SHP77 (cell line): ENCODE data around the gene AUTS2.

Source experiments
- DNase-seq, 2 experiments: peaks; one replicate each; lab custom pipeline; 2025; lab: John Stamatoyannopoulos, UW

The AUTS2 gene

GRCh38 chr7:69656890-69657289 is 58.6 kb downstream of the AUTS2 start:
- DNase-seq, result peak; percentile 11 to 35

- DNase-seq, result peak in 1 of 2 experiments; percentile 32
Observed at GRCh38 chr7:69657331-69657730, 59.1 kb downstream of the AUTS2 start.

GRCh38 chr7:69657985-69658384 is 59.7 kb downstream of the AUTS2 start:
- DNase-seq, result no peak

- DNase-seq, result no peak
Observed at GRCh38 chr7:69659983-69660382, 61.7 kb downstream of the AUTS2 start.

GRCh38 chr7:69661342-69661741 is 63.1 kb downstream of the AUTS2 start:
- no peak for DNase-seq

- DNase-seq, result no peak
Observed at GRCh38 chr7:69663911-69664832, 65.9 kb downstream of the AUTS2 start.

- DNase-seq, result no peak
Observed at GRCh38 chr7:69665369-69665768, 67.1 kb downstream of the AUTS2 start.

GRCh38 chr7:69668339-69668870 is 70.1 kb downstream of the AUTS2 start:
- no peak for DNase-seq

GRCh38 chr7:69670701-69671100 is 72.4 kb downstream of the AUTS2 start:
- no peak for DNase-seq

GRCh38 chr7:69673074-69673473 is 74.8 kb downstream of the AUTS2 start:
- no peak for DNase-seq

GRCh38 chr7:69674701-69675182 is 76.5 kb downstream of the AUTS2 start:
- DNase-seq, result no peak

GRCh38 chr7:69676247-69676646 is 78.0 kb downstream of the AUTS2 start:
- no peak for DNase-seq

- DNase-seq, result no peak
Observed at GRCh38 chr7:69677054-69677852, 79.0 kb downstream of the AUTS2 start.

- DNase-seq, result no peak
Observed at GRCh38 chr7:69677881-69678493, 79.7 kb downstream of the AUTS2 start.

- no peak for DNase-seq
Observed at GRCh38 chr7:69678494-69679187, 80.4 kb downstream of the AUTS2 start.

GRCh38 chr7:69681181-69681580 is 82.9 kb downstream of the AUTS2 start:
- no peak for DNase-seq

- no peak for DNase-seq
Observed at GRCh38 chr7:69682518-69682917, 84.2 kb downstream of the AUTS2 start.

GRCh38 chr7:69683002-69683401 is 84.7 kb downstream of the AUTS2 start:
- no peak for DNase-seq

- DNase-seq, result no peak
Observed at GRCh38 chr7:69684369-69685292, 86.4 kb downstream of the AUTS2 start.

GRCh38 chr7:69685293-69685631 is 87.0 kb downstream of the AUTS2 start:
- DNase-seq, result no peak

GRCh38 chr7:69686366-69686765 is 88.1 kb downstream of the AUTS2 start:
- DNase-seq, result no peak
